Ammon's horn (tissue), 1 donor: Measurements from ENCODE around the gene AMIGO3.
A peak's percentile ranks its signal among the peaks of the same experiment; 100 is the strongest.

ENCODE experiments used
- DNase-seq: peaks from one replicate; pipeline ENCODE4 v3.0.0-alpha.2; 2016; ENCODE audit warnings: low spot score

AMIGO3 gene

GRCh38 chr3:49668861-49669260 lies 50.6 kb downstream of the AMIGO3 start:
- DNase-seq: no peak

GRCh38 chr3:49668414-49668797 lies 51.1 kb downstream of the AMIGO3 start:
- DNase-seq: no peak

GRCh38 chr3:49667701-49668413 lies 51.6 kb downstream of the AMIGO3 start:
- DNase-seq: peak; percentile 29
